Adrenal gland (tissue), 5 donors: ENCODE measurements around the gene TPGS2.
"Not testable (repeated sequence)": the region's sequence is repeated elsewhere in the genome, so short reads cannot be mapped to it uniquely, and the experiment has no call there.

Experiments
- POLR2A ChIP-seq, 2 donors: fragments of 450-650 bp; IDR thresholded peaks; one replicate each; pipeline ENCODE4 v1.6.1; 2017; ENCODE audit warnings: antibody characterized with exemption in 2 of 2, mild to moderate bottlenecking in 2 of 2, moderate library complexity in 1 of 2
- TF ChIP-seq, protein P1 (sequence below), 6 experiments: fragments of 450-650 bp in 4 of 6; fragments of 200-600 bp in 2 of 6; sonication (generic) in 1 of 6; IDR thresholded peaks; 1 replicate in 5 of 6; 2 replicates in 1 of 6; pipeline versions ENCODE4 v1.5.1 to v1.8.0; 2016 to 2021; ENCODE audit warnings: antibody characterized with exemption in 6 of 6, mild to moderate bottlenecking in 2 of 6, moderate library complexity in 1 of 6
- donor health status: DM: no; HTN: no; CAD: no.

DNA sequence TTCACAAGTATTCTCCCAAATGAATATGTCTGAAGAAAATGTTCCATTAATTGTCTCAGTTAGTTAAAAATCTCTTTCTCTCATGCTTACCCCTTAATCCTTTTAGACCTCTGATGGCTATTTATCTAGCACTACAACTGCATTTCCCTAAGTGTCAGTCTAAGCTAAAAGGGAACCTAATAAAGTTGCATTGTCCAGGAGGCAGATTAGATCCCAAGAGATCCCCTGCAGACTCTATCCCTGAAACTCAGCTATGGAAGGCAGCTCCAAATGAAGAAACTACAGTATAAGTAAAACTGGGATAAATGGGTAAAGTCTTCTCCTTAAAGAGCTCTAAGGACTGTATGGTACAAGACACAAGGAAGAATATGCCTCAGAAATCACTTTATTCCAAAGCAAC lies 12.7 kb downstream of the TPGS2 start:
- TF ChIP-seq, protein P1, sequence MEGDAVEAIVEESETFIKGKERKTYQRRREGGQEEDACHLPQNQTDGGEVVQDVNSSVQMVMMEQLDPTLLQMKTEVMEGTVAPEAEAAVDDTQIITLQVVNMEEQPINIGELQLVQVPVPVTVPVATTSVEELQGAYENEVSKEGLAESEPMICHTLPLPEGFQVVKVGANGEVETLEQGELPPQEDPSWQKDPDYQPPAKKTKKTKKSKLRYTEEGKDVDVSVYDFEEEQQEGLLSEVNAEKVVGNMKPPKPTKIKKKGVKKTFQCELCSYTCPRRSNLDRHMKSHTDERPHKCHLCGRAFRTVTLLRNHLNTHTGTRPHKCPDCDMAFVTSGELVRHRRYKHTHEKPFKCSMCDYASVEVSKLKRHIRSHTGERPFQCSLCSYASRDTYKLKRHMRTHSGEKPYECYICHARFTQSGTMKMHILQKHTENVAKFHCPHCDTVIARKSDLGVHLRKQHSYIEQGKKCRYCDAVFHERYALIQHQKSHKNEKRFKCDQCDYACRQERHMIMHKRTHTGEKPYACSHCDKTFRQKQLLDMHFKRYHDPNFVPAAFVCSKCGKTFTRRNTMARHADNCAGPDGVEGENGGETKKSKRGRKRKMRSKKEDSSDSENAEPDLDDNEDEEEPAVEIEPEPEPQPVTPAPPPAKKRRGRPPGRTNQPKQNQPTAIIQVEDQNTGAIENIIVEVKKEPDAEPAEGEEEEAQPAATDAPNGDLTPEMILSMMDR (IDR thresholded peaks at IDR 0.05): not testable (repeated sequence)
- not testable (repeated sequence) for TF ChIP-seq POLR2A (IDR thresholded peaks at IDR 0.05)
